ENCODE data around the gene POLR2F. TPM values are rescaled to one million over a fixed set of nuclear protein-coding genes. Genes with fewer than 3 reads are reported as not detected.

Gene POLR2F
- total RNA-seq, 1 experiment from 2014 or later = 138 TPM

GRCh38 chr22:37930270-37930951, 23.1 kb upstream of the POLR2F start (continued):
- no peak for TF ChIP-seq PRDM15 (CRISPR knock-in tag; IDR thresholded peaks at IDR 0.05)
- TF ChIP-seq SMAD3 (CRISPR knock-in tag; IDR thresholded peaks at IDR 0.05; ENCODE audit: borderline replicate concordance) = no peak
- no peak for TF ChIP-seq CBFB (CRISPR knock-in tag; IDR thresholded peaks at IDR 0.05; ENCODE audit: low read depth)
- TF ChIP-seq SP1 (CRISPR knock-in tag; conservative IDR thresholded peaks at IDR 0.05) = no peak

- no peaks in the 10 kb centered on the region for H3K9me3 Mint-ChIP-seq
- no peak for DNase-seq (ENCODE audit: low spot score)
- no peak overlapping the region for H3K4me3 Mint-ChIP-seq
- no peak for ATAC-seq
- peaks cover 3% of the 10 kb centered on the region for H3K4me1 Mint-ChIP-seq
- H3K27ac Mint-ChIP-seq = no peak overlapping the region; the same call in 1 of the 2 replicates
- H3K36me3 Mint-ChIP-seq = peaks cover 17% of the 10 kb centered on the region
- POLR2A ChIA-PET = no interaction called here
- H3K27me3 Mint-ChIP-seq (ENCODE audit: low read depth) = no peaks in the 10 kb centered on the region; the same call in 1 of the 2 replicates
- CTCF ChIA-PET = interaction anchor here (0.5 to 1.7 kb wide), 10 partner anchors 9 to 113 kb away, joined by 3 to 8 read pairs (median 4); partner anchors contain the start of gene MICALL1
- TF ChIP-seq ZBTB43 (CRISPR knock-in tag; IDR thresholded peaks at IDR 0.05) = no peak
- TF ChIP-seq ZNF512 (CRISPR knock-in tag; IDR thresholded peaks at IDR 0.05; ENCODE audit: borderline replicate concordance) = no peak
- no peak for TF ChIP-seq ZBTB21 (CRISPR knock-in tag; IDR thresholded peaks at IDR 0.05; ENCODE audit: borderline replicate concordance)
- no peak for TF ChIP-seq ATF1 (CRISPR knock-in tag; IDR thresholded peaks at IDR 0.05)
- TF ChIP-seq STAT6 (CRISPR knock-in tag; conservative IDR thresholded peaks at IDR 0.05; ENCODE audit: low read depth) = no peak
- TF ChIP-seq AR (CRISPR knock-in tag; IDR thresholded peaks at IDR 0.05) = no peak
- TF ChIP-seq IRF2 (CRISPR knock-in tag; IDR thresholded peaks at IDR 0.05; ENCODE audit: borderline replicate concordance, low read depth) = no peak
- no peak for TF ChIP-seq FOXP1 (CRISPR knock-in tag; IDR thresholded peaks at IDR 0.05; ENCODE audit: borderline replicate concordance)
- TF ChIP-seq PRDM15 (CRISPR knock-in tag; IDR thresholded peaks at IDR 0.05) = no peak
- TF ChIP-seq IRF1 (CRISPR knock-in tag; IDR thresholded peaks at IDR 0.05) = no peak
- no peak for TF ChIP-seq NFYB (CRISPR knock-in tag; conservative IDR thresholded peaks at IDR 0.05; ENCODE audit: low read depth)
- TF ChIP-seq RORB (CRISPR knock-in tag; IDR thresholded peaks at IDR 0.05) = no peak
- no peak for TF ChIP-seq GTF2I (CRISPR knock-in tag; conservative IDR thresholded peaks at IDR 0.05)
- no peak for TF ChIP-seq TP53 (CRISPR knock-in tag; IDR thresholded peaks at IDR 0.05)
- no peak for TF ChIP-seq ZNF396 (CRISPR knock-in tag; IDR thresholded peaks at IDR 0.05; ENCODE audit: borderline replicate concordance)
Observed at GRCh38 chr22:37930952-37931440, 22.5 kb upstream of the POLR2F start.

All from WTC11 (cell line).